Ectodermal cell (in vitro differentiated cells): ENCODE data around the gene PPP1R14C.

ENCODE experiments used
- H3K27ac ChIP-seq: 2 replicates; pipeline ENCODE4 v1.7.0; 2013; ENCODE audit warnings: mild to moderate bottlenecking, low read depth, low read length; ENCODE audit not compliant: insufficient read depth, poor library complexity, severe bottlenecking
- H3K27me3 ChIP-seq: 2 replicates; pipeline ENCODE4 v1.7.0; 2013; ENCODE audit warnings: mild to moderate bottlenecking, low read length; ENCODE audit not compliant: insufficient read depth, control insufficient read depth, poor library complexity, severe bottlenecking
- H3K36me3 ChIP-seq: one replicate; pipeline ENCODE4 v1.7.0; 2013; ENCODE audit warnings: low read length; ENCODE audit not compliant: control insufficient read depth, insufficient read depth
- H3K4me1 ChIP-seq: one replicate; pipeline ENCODE4 v1.7.0; 2013; ENCODE audit warnings: low read length; ENCODE audit not compliant: control insufficient read depth, insufficient read depth
- H3K4me3 ChIP-seq: 2 replicates; pipeline ENCODE4 v1.7.0; 2013; ENCODE audit warnings: low read depth, low read length, control low read depth; ENCODE audit not compliant: insufficient read depth
- H3K9me3 ChIP-seq: 2 replicates; pipeline ENCODE4 v1.7.0; 2013; ENCODE audit warnings: mild to moderate bottlenecking, low read length, moderate library complexity; ENCODE audit not compliant: control insufficient read depth
- WGBS, 2 experiments: methylation state at CpG; one replicate each; pipeline ENCODE4 v1.1.7; 2013; ENCODE audit warnings: missing lambda C conversion rate in 2 of 2; 5-methylcytosine and 5-hydroxymethylcytosine counted together

The PPP1R14C gene

DNA sequence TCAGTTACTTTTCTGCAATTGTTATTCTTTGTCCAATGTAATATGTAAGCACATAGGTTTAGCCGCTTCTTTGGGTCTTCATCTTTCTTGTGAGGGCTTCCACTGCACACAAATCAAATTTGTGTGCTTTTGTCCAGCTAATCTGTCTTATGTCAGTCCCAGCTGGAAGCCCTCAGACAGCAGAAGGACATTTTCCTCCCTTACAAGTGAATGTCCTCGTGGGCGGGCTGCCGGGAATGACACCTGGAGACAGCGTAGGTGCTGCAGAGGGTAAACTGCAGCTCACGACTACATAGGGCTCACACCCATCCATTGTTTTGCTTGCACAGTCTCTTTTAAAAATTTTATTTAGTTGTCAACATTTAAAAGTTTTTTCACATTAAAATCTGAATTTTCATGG lies 24.6 kb upstream of the PPP1R14C start:
- no peak overlapping the region for H3K4me3 ChIP-seq
- H3K9me3 ChIP-seq = no peaks in the 10 kb centered on the region
- 88 to 91% methylated on average over 6 of the region's 6 CpGs for WGBS, 2 experiments
- H3K4me1 ChIP-seq = peaks cover 6% of the 10 kb centered on the region
- H3K27me3 ChIP-seq = no peaks in the 10 kb centered on the region
- no peak overlapping the region for H3K27ac ChIP-seq
- H3K36me3 ChIP-seq = no peaks in the 10 kb centered on the region

GRCh38 chr6:150118627-150119026 lies 24.2 kb upstream of the PPP1R14C start:
- H3K27ac ChIP-seq = no peak overlapping the region
- H3K36me3 ChIP-seq = no peaks in the 10 kb centered on the region
- H3K4me3 ChIP-seq = no peak overlapping the region
- H3K27me3 ChIP-seq = no peaks in the 10 kb centered on the region
- 91 to 93% methylated on average over 9 of the region's 9 CpGs for WGBS, 2 experiments
- peaks cover 6% of the 10 kb centered on the region for H3K4me1 ChIP-seq
- H3K9me3 ChIP-seq = no peaks in the 10 kb centered on the region

DNA sequence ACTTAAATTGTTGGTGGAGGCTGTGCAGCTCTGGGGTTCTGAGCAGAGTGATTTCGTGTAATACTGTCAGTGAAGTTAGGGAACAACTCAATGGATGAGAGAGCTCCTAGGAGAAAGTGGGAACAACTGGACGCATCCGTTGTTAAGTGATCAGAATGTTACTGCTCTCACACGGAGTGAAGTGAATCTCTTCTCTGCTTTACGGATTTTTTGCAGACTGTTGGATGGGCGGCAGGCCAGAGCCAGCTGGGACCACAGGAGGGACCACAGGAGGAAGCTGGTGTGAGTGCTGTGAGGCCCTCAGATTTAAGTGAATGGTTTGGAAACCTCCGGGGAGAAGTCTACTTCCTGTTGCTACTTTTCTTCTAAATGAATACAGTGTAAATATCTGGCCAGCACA lies 23.7 kb upstream of the PPP1R14C start:
- Histone ChIP-seq H3K4me3 (no peak overlapping the region), H3K36me3 (no peaks in the 10 kb centered on the region), H3K27me3 (no peaks in the 10 kb centered on the region), H3K4me1 (peaks cover 6% of the 10 kb centered on the region), H3K9me3 (no peaks in the 10 kb centered on the region), H3K27ac (no peak overlapping the region)
- 67 to 79% methylated on average over 7 of the region's 7 CpGs for WGBS, 2 experiments

DNA sequence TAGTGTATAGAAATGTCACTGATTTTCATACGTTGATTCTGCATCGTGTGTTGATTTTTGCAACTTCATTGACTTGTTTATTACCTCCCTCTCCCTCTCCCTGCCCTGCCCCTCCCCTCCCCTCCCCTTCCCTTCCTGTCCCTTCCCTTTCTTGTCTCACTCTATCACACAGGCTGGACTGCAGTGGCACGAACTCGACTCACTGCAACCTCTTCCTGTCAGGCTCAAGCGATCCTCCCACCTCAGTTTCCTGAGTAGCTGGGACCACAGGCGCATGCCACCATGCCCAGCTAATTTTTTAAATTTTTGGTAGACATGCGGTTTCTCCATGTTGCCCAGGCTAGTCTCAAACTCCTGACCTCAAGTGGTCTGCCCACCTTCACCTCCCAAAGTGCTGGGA lies 19.2 kb upstream of the PPP1R14C start:
- no peaks in the 10 kb centered on the region for H3K27me3 ChIP-seq
- H3K36me3 ChIP-seq = no peaks in the 10 kb centered on the region
- peaks cover 6% of the 10 kb centered on the region for H3K4me1 ChIP-seq
- H3K9me3 ChIP-seq = no peaks in the 10 kb centered on the region
- 84% methylated on average over 7 of the region's 7 CpGs for WGBS, 2 experiments
- no peak overlapping the region for H3K4me3 ChIP-seq
- H3K27ac ChIP-seq = no peak overlapping the region

DNA sequence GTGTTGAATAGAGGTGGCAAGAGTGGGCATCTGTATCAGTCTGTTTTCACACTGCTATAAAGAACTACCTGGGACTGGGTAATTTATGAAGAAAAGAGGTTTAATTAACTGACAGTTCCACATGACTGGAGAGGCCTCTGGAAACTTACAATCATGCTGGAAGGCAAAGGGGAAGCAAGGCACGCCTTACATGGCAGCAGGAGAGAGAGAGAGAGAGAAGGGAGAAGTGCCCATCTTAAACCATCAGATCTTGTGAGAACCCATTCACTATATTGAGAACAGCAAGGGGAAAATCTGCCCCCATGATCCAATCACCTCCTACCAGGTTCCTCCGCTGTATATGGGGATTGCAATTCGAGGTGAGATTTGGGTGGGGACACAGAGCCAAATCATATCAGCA lies 18.6 kb upstream of the PPP1R14C start:
- Histone ChIP-seq H3K9me3 (no peaks in the 10 kb centered on the region), H3K27me3 (no peaks in the 10 kb centered on the region), H3K27ac (no peak overlapping the region), H3K36me3 (no peaks in the 10 kb centered on the region), H3K4me3 (no peak overlapping the region), H3K4me1 (peaks cover 2% of the 10 kb centered on the region)
- WGBS, 2 experiments = 87 to 92% methylated on average over 3 of the region's 3 CpGs

DNA sequence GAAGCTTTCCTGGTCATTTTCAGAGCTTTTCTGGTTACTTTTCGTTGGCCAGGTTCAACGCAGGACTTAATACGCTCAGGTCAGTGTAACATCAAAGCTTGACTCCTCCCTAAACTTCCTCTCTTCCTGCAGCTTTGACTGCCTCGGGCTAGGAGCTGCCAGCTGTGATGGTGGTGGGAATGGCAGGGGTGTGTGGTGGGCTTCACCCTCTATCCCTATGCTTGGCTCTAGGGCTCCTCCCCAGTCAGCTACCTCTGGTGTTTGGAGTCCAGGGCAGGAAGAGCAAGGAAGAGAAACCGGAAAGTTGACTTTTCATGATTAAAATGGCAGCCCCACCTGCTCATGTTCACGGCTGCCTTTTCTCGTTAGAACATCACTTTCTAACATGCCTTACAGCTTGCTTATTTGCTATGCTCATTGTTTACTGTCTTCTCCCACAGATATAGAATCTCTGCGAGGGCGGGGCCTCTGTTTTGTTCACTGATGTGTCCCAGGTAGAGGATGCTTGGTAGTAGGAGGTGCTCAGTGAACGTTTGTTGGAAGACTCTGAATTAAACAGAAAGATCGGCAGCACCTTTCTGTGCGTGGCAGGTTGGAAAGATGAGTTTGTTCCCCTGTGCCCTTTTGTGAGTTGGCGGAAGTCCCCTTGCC lies 16.1 kb upstream of the PPP1R14C start:
- WGBS, 2 experiments = 86 to 90% methylated on average over 12 to 13 of the region's 13 CpGs
- no peaks in the 10 kb centered on the region for H3K27me3 ChIP-seq

GRCh38 chr6:150128425-150128824 lies 14.4 kb upstream of the PPP1R14C start:
- H3K27me3 ChIP-seq = no peaks in the 10 kb centered on the region
- no peaks in the 10 kb centered on the region for H3K36me3 ChIP-seq
- 91 to 92% methylated on average over 8 of the region's 8 CpGs for WGBS, 2 experiments
- no peaks in the 10 kb centered on the region for H3K4me1 ChIP-seq
- H3K9me3 ChIP-seq = no peaks in the 10 kb centered on the region
- H3K4me3 ChIP-seq = no peak overlapping the region
- no peak overlapping the region for H3K27ac ChIP-seq

More for the DNA sequence above, 16.1 kb upstream of the PPP1R14C start:
- H3K4me3 ChIP-seq = no peak overlapping the region
- H3K4me1 ChIP-seq = no peaks in the 10 kb centered on the region
- H3K27ac ChIP-seq = no peak overlapping the region
- no peaks in the 10 kb centered on the region for H3K9me3 ChIP-seq
- no peaks in the 10 kb centered on the region for H3K36me3 ChIP-seq

DNA sequence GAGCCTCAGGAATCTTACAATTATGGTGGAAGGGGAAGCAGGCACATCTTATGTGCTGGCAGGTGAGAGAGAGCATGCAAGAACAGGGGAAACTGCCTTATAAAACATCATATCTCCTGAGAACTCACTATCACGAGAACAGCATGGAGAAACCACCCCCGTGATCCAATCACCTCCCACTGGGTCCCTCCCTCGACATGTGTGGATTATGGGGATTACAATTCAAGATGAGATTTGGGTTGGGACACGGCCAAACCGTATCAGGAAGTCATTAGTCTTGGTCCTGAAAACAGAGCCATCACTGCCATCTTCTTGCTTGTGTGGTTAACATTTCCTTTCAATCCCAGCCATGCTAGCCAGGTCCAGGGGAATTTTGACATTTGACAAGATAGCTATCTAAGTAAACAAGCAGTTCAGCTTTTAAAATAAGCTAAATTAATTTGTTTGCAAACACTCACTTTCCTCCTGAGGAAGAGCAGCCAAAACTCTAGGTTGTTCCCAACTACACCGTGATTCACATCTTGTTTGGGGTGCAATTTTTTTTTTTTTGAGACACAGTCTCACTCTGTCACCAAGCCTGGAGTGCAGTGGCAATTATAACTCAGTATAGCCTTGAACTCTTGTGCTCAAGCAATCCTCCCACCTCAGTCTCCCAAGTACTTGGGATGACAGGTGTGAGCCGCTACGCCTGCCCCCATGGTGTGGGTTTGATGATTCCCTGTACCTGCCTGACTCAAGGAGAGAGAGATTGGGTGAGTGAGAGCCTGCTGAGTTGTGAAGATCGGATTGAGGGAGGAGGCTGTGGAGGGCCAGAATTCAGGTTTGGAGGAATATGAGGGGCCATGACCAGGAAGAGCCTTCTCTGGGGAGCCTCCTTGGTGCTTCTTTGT lies 13.0 kb upstream of the PPP1R14C start:
- Histone ChIP-seq H3K4me1 (no peaks in the 10 kb centered on the region), H3K27me3 (no peaks in the 10 kb centered on the region), H3K9me3 (no peaks in the 10 kb centered on the region), H3K4me3 (no peak overlapping the region), H3K27ac (no peak overlapping the region), H3K36me3 (no peaks in the 10 kb centered on the region)
- 88 to 94% methylated on average over 8 to 9 of the region's 9 CpGs for WGBS, 2 experiments

DNA sequence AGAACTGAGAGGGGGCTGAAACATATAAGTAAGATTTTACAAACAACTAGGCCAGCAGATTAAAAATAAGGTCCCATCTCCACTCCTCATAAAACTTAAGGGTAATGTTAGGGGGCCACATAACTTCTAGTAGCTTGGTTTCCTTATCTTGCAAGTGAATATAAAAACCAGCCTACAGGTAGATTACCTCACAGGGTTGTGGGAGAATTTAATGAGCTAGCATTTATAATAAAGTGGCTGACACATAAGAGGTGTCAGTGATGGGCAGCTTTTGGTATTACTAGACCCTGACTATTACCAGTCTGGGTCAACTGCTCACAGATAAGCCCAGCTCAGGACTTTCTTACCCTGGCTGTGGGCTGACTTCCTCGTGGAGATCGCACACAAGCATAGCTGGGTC lies 9.2 kb upstream of the PPP1R14C start:
- Histone ChIP-seq H3K4me3 (no peak overlapping the region), H3K27me3 (no peaks in the 10 kb centered on the region), H3K36me3 (no peaks in the 10 kb centered on the region), H3K9me3 (no peaks in the 10 kb centered on the region), H3K27ac (no peak overlapping the region), H3K4me1 (no peaks in the 10 kb centered on the region)
- WGBS, 2 experiments = 84 to 94% methylated on average over 2 of the region's 2 CpGs

DNA sequence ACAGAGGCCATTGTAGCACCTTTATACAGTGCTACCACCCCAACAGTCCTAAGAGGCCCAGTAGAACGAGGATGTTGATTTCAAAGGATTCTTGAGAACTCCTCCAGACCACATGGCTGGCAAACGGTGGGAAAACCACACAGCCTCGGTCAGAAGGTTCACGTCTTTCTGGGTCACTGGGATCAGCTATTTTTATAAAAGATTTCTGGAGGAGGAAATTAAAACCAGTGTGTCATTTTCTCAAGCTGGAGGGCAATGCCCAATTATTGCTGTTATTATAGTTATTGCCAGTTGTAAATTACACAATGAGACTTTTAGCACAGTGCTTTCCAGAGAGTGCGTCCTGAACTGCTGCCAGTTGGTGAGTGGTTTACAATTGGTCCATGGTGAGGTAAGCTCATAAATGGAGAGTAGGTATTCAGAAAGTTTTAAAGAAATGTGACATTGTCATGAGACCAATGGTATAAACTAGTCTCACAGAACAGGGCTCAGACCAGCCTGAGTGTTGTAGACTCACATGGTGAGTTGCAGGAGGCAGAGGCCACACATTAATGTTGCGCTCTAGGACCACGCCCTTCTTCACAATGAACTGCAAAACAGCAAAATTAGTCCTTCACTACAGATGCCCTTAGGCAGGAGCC lies 8.4 kb upstream of the PPP1R14C start:
- 89 to 91% methylated on average over 7 of the region's 7 CpGs for WGBS, 2 experiments
- no peak overlapping the region for H3K27ac ChIP-seq
- H3K4me1 ChIP-seq = no peaks in the 10 kb centered on the region
- no peak overlapping the region for H3K4me3 ChIP-seq
- no peaks in the 10 kb centered on the region for H3K36me3 ChIP-seq
- H3K27me3 ChIP-seq = no peaks in the 10 kb centered on the region
- no peaks in the 10 kb centered on the region for H3K9me3 ChIP-seq
